Neural cell (in vitro differentiated cells): ENCODE measurements around the gene RAVER1. TPM values are rescaled to one million over a fixed set of nuclear protein-coding genes. Genes with fewer than 3 reads are reported as not detected.

Experiments
- H2AFZ ChIP-seq: fragments of 200-600, 300-800 bp; sonication (generic), shearing (Covaris generic); 2 replicates; pipeline ENCODE4 v1.6.0; 2014; ENCODE audit warnings: low read depth, mild to moderate bottlenecking, antibody characterized with exemption, low read length, moderate library complexity
- H3F3A ChIP-seq: fragments of 200-600 bp; shearing (Covaris generic); 2 replicates; pipeline ENCODE4 v1.6.1; 2016; ENCODE audit warnings: mild to moderate bottlenecking, moderate library complexity, mixed read lengths, antibody characterized with exemption, low read length; ENCODE audit not compliant: insufficient read depth, poor library complexity, severe bottlenecking
- H3K27ac ChIP-seq: fragments of 200-600, 300-800 bp; sonication (generic), shearing (Covaris generic); 2 replicates; pipeline ENCODE4 v1.5.1; 2014; ENCODE audit warnings: mild to moderate bottlenecking, low read length, moderate library complexity
- H3K27me3 ChIP-seq: fragments of 300-800, 200-600 bp; sonication (generic), shearing (Covaris generic); 2 replicates; pipeline ENCODE4 v1.6.0; 2014; ENCODE audit warnings: mild to moderate bottlenecking, low read depth, low read length, moderate library complexity; ENCODE audit not compliant: insufficient read depth
- H3K36me3 ChIP-seq: fragments of 300-800, 200-600 bp; sonication (generic), shearing (Covaris generic); 2 replicates; pipeline ENCODE4 v1.5.1; 2014; ENCODE audit warnings: mild to moderate bottlenecking, antibody characterized with exemption, low read length, moderate library complexity; ENCODE audit not compliant: insufficient read depth
- H3K4me2 ChIP-seq: fragments of 300-800, 200-600 bp; sonication (generic), shearing (Covaris generic); 2 replicates; pipeline ENCODE4 v1.6.0; 2014; ENCODE audit warnings: mild to moderate bottlenecking, low read length
- H3K4me3 ChIP-seq: fragments of 300-800, 200-600 bp; sonication (generic), shearing (Covaris generic); 2 replicates; pipeline ENCODE4 v1.5.1; 2014; ENCODE audit warnings: mild to moderate bottlenecking, low read length, moderate library complexity
- H3K79me2 ChIP-seq: fragments of 200-600 bp; shearing (Covaris generic); replicated peaks from 2 replicates; pipeline ENCODE4 v1.6.0; 2014; ENCODE audit warnings: mild to moderate bottlenecking, low read length, moderate library complexity; ENCODE audit not compliant: insufficient read depth
- H3K9ac ChIP-seq: fragments of 300-800, 200-600 bp; sonication (generic), shearing (Covaris generic); 2 replicates; pipeline ENCODE4 v1.6.1; 2016; ENCODE audit warnings: mild to moderate bottlenecking, low read length, mixed read lengths
- H3K9me2 ChIP-seq: fragments of 200-600 bp; shearing (Covaris generic); 2 replicates; pipeline ENCODE4 v1.6.1; 2016; ENCODE audit warnings: mild to moderate bottlenecking, low read length, mixed read lengths; ENCODE audit not compliant: insufficient read depth
- H3K9me3 ChIP-seq: fragments of 200-600, 300-800 bp; sonication (generic), shearing (Covaris generic); 2 replicates; pipeline ENCODE4 v1.6.1; 2016; ENCODE audit warnings: mild to moderate bottlenecking, mixed run types, low read length, moderate library complexity, mixed read lengths
- H4K20me1 ChIP-seq: fragments of 200-600 bp; shearing (Covaris generic); 2 replicates; pipeline ENCODE4 v1.6.1; 2016; ENCODE audit warnings: mild to moderate bottlenecking, mixed run types; ENCODE audit not compliant: insufficient read depth
- CTCF ChIP-seq: fragments of 450-650 bp; IDR thresholded peaks from 2 replicates; pipeline ENCODE4 v1.5.1; 2014; ENCODE audit warnings: antibody characterized with exemption, mild to moderate bottlenecking, moderate library complexity; ENCODE audit not compliant: poor library complexity, severe bottlenecking
- EP300 ChIP-seq: fragments of 450-650 bp; conservative IDR thresholded peaks from 2 replicates; pipeline ENCODE4 v1.6.1; 2014; ENCODE audit warnings: antibody characterized with exemption, mild to moderate bottlenecking, moderate library complexity; ENCODE audit not compliant: poor library complexity, severe bottlenecking
- EZH2 ChIP-seq: fragments of 200-600, 300-800 bp; shearing (Covaris generic), sonication (generic); IDR thresholded peaks from 2 replicates; pipeline ENCODE4 v1.6.1; 2014; ENCODE audit warnings: antibody characterized with exemption, low read length, borderline replicate concordance, mild to moderate bottlenecking; ENCODE audit not compliant: insufficient read depth, poor library complexity, severe bottlenecking
- MXI1 ChIP-seq: fragments of 450-650 bp; conservative IDR thresholded peaks from 2 replicates; pipeline ENCODE4 v1.6.1; 2014; ENCODE audit warnings: antibody characterized with exemption, mild to moderate bottlenecking; ENCODE audit not compliant: poor library complexity, severe bottlenecking
- POLR2AphosphoS5 ChIP-seq: IDR thresholded peaks from 2 replicates; pipeline ENCODE4 v1.6.1; 2012
- RAD21 ChIP-seq: fragments of 450-650 bp; conservative IDR thresholded peaks from 2 replicates; pipeline ENCODE4 v1.6.1; 2014; ENCODE audit warnings: antibody characterized with exemption, mild to moderate bottlenecking, moderate library complexity
- REST ChIP-seq: IDR thresholded peaks from 2 replicates; pipeline ENCODE4 v1.6.1; 2012; ENCODE audit warnings: borderline replicate concordance
- SMC3 ChIP-seq: fragments of 450-650 bp; conservative IDR thresholded peaks from 2 replicates; pipeline ENCODE4 v1.6.1; 2014; ENCODE audit warnings: antibody characterized with exemption, mild to moderate bottlenecking, moderate library complexity; ENCODE audit not compliant: poor library complexity
- TAF1 ChIP-seq: IDR thresholded peaks from 2 replicates; pipeline ENCODE4 v1.6.1; 2012; ENCODE audit warnings: low read depth
- polyA plus RNA-seq: library from polyadenylated mRNA; depleted of rRNA; stranded (reverse); fragments of >200 nt; gene quantifications from 2 replicates; pipeline ENCODE4 v1.2.3, GENCODE V29; 2014

The RAVER1 gene
- polyA plus RNA-seq, 1 donor from 2014 or later: 1.3 TPM

- H4K20me1 ChIP-seq: no peaks in the 10 kb centered on the region
- no peaks in the 10 kb centered on the region for H3K9me2 ChIP-seq
- no peak overlapping the region for H2AFZ ChIP-seq
- no peak overlapping the region for H3K4me2 ChIP-seq
- no peaks in the 10 kb centered on the region for H3F3A ChIP-seq
- H3K36me3 ChIP-seq: no peaks in the 10 kb centered on the region
- H3K79me2 ChIP-seq: no peaks in the 10 kb centered on the region
- no peak overlapping the region for H3K4me3 ChIP-seq
- H3K27ac ChIP-seq: no peak overlapping the region
- H3K9ac ChIP-seq: no peak overlapping the region
- TF ChIP-seq EP300 (no peak), CTCF (no peak), SMC3 (no peak), RAD21 (no peak), TAF1 (no peak), EZH2 (no peak), POLR2AphosphoS5 (no peak), MXI1 (no peak), REST (no peak)
- no peaks in the 10 kb centered on the region for H3K9me3 ChIP-seq
- peaks cover 43% of the 10 kb centered on the region for H3K27me3 ChIP-seq
Observed at GRCh38 chr19:10271543-10272086, 61.7 kb downstream of the RAVER1 start.

GRCh38 chr19:10270616-10271394 lies 62.5 kb downstream of the RAVER1 start, which contains the start of gene ICAM1:
Gene ICAM1 (plus strand): TSS chr19:10271120. CDS start chr19:10271160, 40 bp downstream.
- Histone ChIP-seq H3K9me3 (no peaks in the 10 kb centered on the region), H3K4me2 (no peak within 1 kb of the TSS), H3K4me3 (peak within 1 kb of the TSS; percentile 47), H2AFZ (no peak within 1 kb of the TSS), H3F3A (no peaks in the 10 kb centered on the region), H3K27ac (no peak within 1 kb of the TSS), H4K20me1 (no peaks in the 10 kb centered on the region), H3K27me3 (peaks cover 43% of the 10 kb centered on the region), H3K9ac (no peak within 1 kb of the TSS), H3K36me3 (no peaks in the 10 kb centered on the region), H3K79me2 (no peaks in the 10 kb centered on the region), H3K9me2 (no peaks in the 10 kb centered on the region)
- TF ChIP-seq MXI1 (no peak), REST (no peak), EZH2 (peak; percentile 36), SMC3 (no peak)
